ENCODE measurements around the gene SOX9. TPM values are rescaled to one million over a fixed set of nuclear protein-coding genes. Genes with fewer than 3 reads are reported as not detected.
A peak's percentile ranks its signal among the peaks of the same experiment; 100 is the strongest.

The SOX9 gene
- total RNA-seq, 1 donor = 1.7 TPM

DNA sequence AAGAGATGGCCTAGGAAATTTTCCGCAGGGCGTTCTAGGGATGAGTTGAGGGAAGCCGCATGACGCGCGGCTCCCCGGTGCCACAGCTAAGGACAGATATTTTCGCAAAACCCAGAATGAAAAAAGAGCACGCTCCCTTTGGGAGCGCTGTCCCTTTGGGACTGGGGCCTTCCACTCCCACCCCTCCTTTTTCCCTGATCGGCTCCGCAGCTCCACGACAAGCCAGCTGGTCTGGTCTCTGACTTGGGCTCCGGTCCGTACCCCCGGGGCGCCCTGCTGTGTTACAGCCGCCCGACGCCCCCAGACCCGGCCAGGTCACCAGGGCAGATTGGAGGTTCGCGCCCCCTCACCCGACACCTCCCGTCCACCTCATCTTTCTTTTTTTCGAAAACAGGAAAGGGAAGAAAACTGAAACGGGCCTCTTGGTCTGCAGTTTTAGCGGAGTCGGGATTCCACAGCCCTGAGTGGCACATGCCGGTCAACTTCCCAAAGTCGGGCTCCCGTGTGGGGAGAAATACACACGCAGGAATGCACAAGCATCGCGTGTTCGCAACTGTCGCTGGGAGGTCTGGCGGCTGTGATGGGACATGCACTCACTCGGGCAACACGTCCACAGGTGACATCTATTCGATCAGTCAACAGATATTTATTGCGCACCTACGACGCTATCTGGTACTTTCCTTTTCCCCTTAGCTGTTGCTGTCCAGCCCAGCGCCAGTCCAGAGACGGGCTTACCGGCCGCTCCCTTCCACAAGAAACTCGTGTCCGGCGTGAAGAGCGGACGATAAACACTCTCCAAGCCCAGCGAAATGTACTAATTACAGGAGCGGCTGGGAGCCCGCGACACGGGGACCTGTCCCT is 3.9 kb upstream of the SOX9 start:
- H3K4me3 ChIP-seq (ENCODE audit: low read depth, low read length) = peak overlapping the region; percentile 36
- DNase-seq (ENCODE audit: low read depth) = peak; percentile 27
- TF ChIP-seq, protein P1, sequence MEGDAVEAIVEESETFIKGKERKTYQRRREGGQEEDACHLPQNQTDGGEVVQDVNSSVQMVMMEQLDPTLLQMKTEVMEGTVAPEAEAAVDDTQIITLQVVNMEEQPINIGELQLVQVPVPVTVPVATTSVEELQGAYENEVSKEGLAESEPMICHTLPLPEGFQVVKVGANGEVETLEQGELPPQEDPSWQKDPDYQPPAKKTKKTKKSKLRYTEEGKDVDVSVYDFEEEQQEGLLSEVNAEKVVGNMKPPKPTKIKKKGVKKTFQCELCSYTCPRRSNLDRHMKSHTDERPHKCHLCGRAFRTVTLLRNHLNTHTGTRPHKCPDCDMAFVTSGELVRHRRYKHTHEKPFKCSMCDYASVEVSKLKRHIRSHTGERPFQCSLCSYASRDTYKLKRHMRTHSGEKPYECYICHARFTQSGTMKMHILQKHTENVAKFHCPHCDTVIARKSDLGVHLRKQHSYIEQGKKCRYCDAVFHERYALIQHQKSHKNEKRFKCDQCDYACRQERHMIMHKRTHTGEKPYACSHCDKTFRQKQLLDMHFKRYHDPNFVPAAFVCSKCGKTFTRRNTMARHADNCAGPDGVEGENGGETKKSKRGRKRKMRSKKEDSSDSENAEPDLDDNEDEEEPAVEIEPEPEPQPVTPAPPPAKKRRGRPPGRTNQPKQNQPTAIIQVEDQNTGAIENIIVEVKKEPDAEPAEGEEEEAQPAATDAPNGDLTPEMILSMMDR (IDR thresholded peaks at IDR 0.05; ENCODE audit: insufficient read depth, low read depth, low read length) = no peak

DNA sequence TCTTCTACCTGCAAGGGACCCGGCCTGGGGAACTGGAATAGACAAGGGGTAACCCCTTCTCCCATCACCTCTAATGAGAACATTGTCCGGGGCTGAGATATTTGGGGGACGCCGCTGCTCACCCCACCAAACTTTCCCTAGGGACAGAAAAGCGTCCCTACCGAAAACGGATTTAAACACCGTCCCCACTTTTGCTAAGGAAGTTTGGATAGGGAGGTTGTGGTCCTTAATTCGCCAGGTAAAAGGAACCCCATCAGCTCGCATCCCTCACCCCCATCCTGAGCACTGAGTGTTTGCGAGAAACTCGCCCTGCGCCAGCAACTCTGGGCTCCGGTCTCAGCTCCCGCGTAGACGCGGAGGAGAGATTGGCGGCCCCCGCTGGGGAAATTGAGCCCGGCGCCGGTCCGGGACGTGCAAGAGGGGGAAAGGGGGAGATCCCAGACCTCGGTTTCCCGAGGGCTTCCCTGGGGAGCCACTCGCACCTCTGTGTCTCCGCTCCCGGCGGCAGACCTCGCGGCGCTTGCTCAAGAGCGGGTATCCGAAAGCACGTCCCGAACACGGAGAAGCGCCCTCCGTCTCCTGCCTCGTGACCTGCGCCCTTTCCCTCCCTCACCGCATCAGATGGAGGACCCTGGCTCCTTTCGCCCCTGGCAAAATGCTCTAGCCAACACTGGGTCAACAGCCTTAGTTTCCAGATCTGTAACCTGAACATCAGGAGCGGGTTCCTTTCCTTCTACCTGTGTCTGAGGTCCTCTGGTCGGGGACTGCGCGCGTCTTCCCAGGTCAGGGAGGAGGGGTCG is 3.1 kb upstream of the SOX9 start:
- H3K4me3 ChIP-seq (ENCODE audit: low read depth, low read length) = peak overlapping the region; percentile 40
- no peak for DNase-seq (ENCODE audit: low read depth)

DNA sequence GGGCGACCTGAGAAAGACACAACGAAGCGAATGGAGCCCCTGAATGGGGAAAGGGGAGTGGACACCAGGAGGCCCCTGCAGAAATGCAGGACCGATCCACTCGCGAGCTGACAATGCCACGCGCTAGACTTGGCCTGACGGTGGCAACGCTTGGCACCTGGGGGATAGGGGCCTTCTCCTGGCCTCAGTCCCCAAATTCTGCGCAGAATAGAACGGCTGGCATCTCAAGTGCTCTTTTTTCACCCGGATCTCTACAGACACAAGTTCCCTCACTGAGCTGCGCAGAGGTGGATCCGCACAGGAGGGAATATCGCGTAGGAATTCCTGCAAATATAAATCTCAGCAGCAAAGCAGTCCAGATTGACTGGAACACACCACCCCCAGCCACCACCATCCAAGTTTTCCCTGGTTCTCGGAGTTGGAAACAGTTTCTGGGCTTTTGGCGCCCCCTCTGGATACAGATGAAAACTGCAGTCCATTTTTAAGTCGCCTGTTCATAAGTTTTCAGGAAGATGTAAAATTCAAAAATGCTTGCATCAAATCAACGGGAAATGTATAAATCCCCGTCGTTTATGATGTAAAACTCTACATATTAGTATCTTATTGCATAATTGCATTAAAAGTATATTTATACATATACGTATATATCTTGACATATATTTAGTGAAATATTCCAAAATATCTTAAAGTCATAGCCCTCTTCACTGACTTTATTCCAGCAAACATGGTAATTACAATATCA is 2.3 kb upstream of the SOX9 start:
- TF ChIP-seq, protein P1 (IDR thresholded peaks at IDR 0.05; ENCODE audit: insufficient read depth, low read depth, low read length) = peak; percentile 96
- no peak overlapping the region for H3K4me3 ChIP-seq (ENCODE audit: low read depth, low read length)
- peak; percentile 82 for DNase-seq (ENCODE audit: low read depth)

More for the DNA sequence above, 3.1 kb upstream of the SOX9 start:
- TF ChIP-seq, protein P1 (IDR thresholded peaks at IDR 0.05; ENCODE audit: insufficient read depth, low read depth, low read length) = no peak

DNA sequence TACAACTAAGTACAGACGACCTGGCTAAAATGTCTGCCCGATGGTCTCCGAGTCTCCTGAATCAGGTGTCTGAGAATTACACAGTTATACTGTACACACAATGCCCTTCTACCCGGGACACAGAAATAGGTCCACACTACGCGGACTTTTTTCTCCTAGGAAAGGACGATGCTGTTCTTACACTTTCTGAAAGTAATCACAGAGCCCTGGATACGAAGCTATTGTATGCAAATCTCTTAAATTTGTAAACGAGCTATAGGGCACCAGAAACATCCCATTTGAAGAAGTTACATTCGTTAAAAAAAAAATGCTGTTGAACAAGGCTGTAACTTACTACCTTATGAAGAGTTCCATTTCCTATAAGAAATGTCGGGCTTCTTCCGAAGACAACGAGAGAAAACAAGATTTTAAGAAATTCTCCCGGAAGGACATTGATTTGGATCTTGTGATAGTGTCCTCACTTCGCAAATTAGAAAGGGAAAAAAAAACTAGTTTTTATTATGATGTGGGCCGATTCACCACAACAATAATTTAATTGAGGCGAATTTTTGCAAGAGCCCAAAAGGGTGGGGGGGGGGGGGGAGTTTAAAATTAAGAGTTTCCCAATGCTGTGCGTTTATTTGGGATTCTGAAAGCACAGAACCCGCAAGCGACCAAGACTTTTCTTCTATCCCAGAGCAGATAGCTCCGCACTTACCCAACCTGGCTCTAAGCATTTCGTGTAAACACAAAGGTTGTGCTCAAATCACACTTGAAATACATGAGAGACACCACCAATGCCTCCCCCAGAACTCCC is 1.5 kb upstream of the SOX9 start:
- TF ChIP-seq, protein P1 (IDR thresholded peaks at IDR 0.05; ENCODE audit: insufficient read depth, low read depth, low read length) = no peak
- peak overlapping the region; percentile 83 for H3K4me3 ChIP-seq (ENCODE audit: low read depth, low read length)
- DNase-seq (ENCODE audit: low read depth) = no peak

DNA sequence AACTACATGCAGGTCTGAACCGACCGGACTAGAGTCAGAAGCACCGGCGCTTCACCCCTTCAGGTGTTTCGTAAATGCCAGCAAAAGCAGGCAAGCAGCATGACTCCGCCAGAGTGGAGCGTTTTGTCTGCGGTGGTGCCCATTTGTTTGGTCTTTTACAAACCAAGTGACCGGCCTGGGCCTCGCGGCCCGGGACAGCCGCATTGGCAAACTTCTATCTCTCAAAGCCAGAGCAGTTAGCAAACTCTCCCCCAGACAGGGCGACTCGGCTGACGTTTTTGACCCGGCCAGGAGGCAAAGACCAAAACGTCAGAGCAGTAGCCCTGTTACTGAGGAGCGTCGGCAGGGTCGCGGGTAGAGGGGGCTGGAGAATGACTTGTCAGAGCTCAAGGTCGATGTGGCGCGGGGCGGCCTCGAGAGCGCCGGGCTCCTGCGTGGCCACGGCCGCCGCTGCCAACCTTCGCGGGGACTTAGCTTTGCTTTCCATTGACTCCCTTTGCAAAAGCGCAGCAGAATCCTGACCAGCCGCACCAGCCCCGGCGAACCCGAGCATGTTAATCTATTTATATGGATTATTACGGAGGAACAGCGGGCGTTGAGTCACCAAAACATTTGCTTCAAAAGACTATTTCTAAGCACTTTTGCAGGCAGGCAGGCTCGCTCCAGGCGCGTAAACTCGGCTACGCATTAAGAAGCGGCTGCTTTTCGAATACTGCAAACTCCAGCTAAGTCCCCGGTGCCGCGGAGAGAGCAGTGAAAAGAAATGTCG is 763 bp upstream of the SOX9 start:
- peak; percentile 85 for DNase-seq (ENCODE audit: low read depth)
- TF ChIP-seq, protein P1 (IDR thresholded peaks at IDR 0.05; ENCODE audit: insufficient read depth, low read depth, low read length) = no peak

More for the DNA sequence above, 763 bp upstream of the SOX9 start:
- peak overlapping the region; percentile 83 for H3K4me3 ChIP-seq (ENCODE audit: low read depth, low read length)

All from fibroblast of villous mesenchyme (primary cell).